ENCODE data around the gene AP2A2.

Gene AP2A2

DNA sequence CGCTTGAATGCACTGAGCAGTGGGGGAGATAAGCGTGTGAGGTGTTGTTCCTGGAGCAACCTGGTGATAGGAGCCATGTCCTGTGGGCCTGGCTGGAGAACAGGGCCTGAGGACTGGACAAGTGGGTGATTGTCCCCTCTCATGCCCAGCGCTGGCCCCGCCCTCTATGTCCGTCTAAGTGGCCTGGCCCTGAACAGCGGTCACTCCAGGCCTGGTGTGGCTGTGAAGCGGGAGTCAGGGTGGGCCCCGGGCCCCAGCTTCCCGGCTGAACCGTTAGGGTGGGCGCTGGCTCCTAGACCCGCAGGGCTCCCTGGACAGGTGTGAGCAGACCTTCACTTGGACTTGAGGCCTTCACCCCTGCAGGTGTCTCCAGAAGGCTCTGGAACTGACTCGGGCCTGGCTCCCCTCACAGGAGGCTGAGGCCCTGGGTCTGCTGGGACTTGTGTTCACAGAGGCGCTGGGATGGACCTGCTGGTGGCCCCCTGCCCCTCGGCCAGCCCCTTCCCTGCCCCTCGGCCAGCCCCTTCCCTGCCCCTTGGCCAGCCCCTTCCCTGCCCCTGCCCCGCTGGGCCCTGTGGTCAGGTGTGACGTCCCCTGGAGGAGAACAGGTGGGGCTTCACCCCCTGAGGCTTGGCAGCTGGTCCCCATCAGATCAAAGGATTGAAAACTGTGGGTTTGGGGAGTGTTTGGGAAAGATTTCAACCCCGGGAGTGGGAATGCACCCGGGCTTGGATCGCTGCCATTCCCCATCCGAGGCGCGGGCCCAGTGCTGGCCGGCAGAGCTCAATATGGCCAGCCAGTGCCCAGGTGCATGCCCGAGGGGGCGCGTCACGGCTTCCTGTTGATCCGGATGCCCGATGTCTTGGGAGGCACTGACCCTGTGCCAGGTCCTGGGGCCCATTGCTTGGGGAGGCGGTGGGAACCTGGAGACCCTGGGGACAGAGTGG lies 114.1 kb downstream of the AP2A2 start:
- H3K27ac ChIP-seq, result no peak overlapping the region
- TF ChIP-seq, protein P1, sequence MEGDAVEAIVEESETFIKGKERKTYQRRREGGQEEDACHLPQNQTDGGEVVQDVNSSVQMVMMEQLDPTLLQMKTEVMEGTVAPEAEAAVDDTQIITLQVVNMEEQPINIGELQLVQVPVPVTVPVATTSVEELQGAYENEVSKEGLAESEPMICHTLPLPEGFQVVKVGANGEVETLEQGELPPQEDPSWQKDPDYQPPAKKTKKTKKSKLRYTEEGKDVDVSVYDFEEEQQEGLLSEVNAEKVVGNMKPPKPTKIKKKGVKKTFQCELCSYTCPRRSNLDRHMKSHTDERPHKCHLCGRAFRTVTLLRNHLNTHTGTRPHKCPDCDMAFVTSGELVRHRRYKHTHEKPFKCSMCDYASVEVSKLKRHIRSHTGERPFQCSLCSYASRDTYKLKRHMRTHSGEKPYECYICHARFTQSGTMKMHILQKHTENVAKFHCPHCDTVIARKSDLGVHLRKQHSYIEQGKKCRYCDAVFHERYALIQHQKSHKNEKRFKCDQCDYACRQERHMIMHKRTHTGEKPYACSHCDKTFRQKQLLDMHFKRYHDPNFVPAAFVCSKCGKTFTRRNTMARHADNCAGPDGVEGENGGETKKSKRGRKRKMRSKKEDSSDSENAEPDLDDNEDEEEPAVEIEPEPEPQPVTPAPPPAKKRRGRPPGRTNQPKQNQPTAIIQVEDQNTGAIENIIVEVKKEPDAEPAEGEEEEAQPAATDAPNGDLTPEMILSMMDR (conservative IDR thresholded peaks at IDR 0.05), result no peak

DNA sequence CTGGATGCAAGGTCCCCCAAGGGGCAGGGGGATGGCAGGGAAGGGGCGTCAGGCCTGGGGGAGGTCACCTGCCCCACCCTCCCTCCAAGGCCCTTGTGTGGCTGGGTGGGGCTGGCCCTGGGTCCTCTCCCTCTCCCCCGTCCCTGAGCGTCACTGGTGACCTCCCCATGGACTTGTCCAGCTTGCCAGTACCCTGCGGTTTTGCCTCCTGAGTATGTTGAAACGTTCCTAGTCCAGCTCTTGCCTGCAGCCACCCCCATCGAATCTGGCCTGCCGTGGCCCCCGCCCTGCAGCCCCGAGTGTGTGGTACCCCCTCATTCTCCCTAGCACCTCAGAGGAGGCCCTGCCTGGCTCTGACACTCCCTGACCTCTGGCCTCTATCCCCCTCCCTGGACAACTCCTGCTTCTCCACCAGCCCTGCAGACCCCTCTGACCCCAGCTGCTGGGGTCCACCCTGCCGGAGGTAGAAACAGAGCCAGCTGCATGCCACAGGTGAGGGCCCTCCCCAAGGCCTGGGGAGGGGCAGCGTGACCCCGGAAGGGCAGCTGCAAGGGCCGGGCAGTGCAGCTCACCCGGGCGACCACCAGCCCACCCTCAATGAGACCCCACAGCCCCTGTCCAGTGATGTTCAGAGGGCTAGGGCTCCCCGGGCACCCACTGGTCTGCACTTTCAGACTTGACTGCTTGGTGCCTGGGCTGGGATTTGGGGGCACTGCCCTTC lies 114.9 kb downstream of the AP2A2 start:
- TF ChIP-seq, protein P1 (conservative IDR thresholded peaks at IDR 0.05), result no peak
- no peak overlapping the region for H3K27ac ChIP-seq

DNA sequence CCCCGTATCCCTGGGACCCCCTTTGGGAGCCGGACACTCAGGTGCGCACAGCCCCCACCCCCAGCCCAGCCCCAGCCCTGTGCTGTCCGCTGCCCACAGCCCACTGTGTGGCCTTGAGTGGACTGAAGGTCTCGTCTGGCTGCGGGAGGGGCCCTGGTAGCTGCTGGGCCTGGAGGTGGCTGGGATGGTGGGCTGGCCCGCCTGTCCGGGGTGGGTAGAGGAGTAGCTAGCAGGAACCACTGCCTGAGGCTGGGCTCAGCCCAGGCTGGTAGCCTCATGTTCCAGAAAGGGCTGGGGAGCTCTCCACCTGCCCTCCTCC lies 115.4 kb downstream of the AP2A2 start:
- TF ChIP-seq, protein P1 (conservative IDR thresholded peaks at IDR 0.05), result no peak
- no peak overlapping the region; the same call in 1 of the 2 replicates for H3K27ac ChIP-seq

GRCh38 chr11:1041471-1041870 lies 115.8 kb downstream of the AP2A2 start:
- H3K27ac ChIP-seq, result peak overlapping the region; percentile 10; the same call in 1 of the 2 replicates
- TF ChIP-seq, protein P1 (conservative IDR thresholded peaks at IDR 0.05), result no peak

GRCh38 chr11:1041936-1042608 lies 116.4 kb downstream of the AP2A2 start:
- TF ChIP-seq, protein P1 (conservative IDR thresholded peaks at IDR 0.05), result no peak
- H3K27ac ChIP-seq, result peak overlapping the region; percentile 10; the same call in 1 of the 2 replicates

GRCh38 chr11:1042626-1043562 lies 117.2 kb downstream of the AP2A2 start:
- no peak overlapping the region for H3K27ac ChIP-seq
- TF ChIP-seq, protein P1 (conservative IDR thresholded peaks at IDR 0.05), result no peak

Data from VCaP (cell line).